Activated naive CD8-positive, alpha-beta T cell treated with anti-CD3 and anti-CD28 coated beads for 36 hours (primary cell): Measurements from ENCODE around the gene CUX1. TPM values are rescaled to one million over a fixed set of nuclear protein-coding genes. Genes with fewer than 3 reads are reported as not detected.

Experiments
- DNase-seq: peaks from one replicate; pipeline ENCODE4 v3.0.0; 2021
- H3K27ac Mint-ChIP-seq: one replicate; pipeline ENCODE4 v1.8.0; 2022; ENCODE audit warnings: mild to moderate bottlenecking, moderate library complexity, mixed read lengths
- H3K27me3 Mint-ChIP-seq: one replicate; pipeline ENCODE4 v1.8.0; 2022; ENCODE audit warnings: mild to moderate bottlenecking, mixed read lengths
- H3K36me3 Mint-ChIP-seq: one replicate; pipeline ENCODE4 v1.8.0; 2021; ENCODE audit warnings: mild to moderate bottlenecking, mixed read lengths
- H3K4me1 Mint-ChIP-seq: one replicate; pipeline ENCODE4 v1.8.0; 2021; ENCODE audit warnings: mixed read lengths
- H3K4me3 Mint-ChIP-seq: one replicate; pipeline ENCODE4 v1.8.0; 2022; ENCODE audit warnings: mild to moderate bottlenecking, moderate library complexity, mixed read lengths
- H3K9me3 Mint-ChIP-seq: one replicate; pipeline ENCODE4 v1.8.0; 2022; ENCODE audit warnings: mixed read lengths
- total RNA-seq, 2 experiments: library from RNA; stranded (reverse); gene quantifications; one replicate each; pipeline ENCODE4 v1.2.3, GENCODE V29; 2021

CUX1 gene
- total RNA-seq, 2 experiments from 2014 or later, result 14.2 to 14.5 TPM

DNA sequence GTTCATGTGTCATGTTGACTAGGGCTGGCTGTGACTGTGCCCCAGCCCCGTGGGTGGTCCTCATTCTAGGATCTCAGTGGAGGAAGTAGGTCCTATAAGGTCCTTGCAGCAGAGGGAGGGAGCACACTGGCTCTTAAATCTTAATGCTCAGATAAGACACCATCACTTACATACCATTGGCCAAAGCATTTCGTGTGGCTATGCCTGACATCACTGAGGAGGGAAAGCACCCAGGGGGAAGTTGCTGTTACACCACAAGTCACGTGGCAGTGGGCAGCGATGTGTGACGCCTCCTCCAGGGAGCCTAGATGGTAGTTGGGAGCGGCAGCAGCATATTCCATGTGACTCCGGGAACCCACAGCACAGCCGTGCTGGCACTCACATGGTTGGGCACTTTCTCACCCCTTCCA, 244.6 kb downstream of the CUX1 start:
- no peak for DNase-seq
- Mint-ChIP-seq H3K4me1 (no peaks in the 10 kb centered on the region), H3K36me3 (peaks cover 1% of the 10 kb centered on the region), H3K9me3 (no peaks in the 10 kb centered on the region), H3K4me3 (no peak overlapping the region), H3K27ac (no peak overlapping the region), H3K27me3 (no peaks in the 10 kb centered on the region)

DNA sequence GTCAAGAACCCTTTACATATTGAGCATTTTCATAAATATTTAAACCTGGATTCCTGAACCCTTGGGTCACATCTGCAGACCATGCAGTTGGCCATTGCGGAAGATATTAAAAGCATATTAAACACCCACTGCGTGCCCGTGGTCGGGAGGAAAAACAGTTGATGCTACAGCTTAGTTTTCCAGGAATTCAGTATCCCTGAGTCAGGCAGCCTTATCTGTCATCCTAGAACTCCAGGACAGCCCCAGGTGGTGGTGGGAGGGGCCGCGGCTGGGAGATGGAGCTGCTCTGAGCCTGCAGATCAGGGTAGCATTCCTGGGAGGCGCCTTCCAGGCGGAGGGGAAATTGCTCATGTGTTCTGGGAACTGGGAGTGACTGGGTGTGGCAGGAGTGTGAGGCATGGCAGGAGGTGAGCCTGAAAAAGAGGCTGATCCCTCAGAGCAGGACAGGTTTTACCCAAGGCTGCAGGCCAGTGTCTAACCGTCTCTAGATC, 246.3 kb downstream of the CUX1 start:
- Mint-ChIP-seq H3K9me3 (no peaks in the 10 kb centered on the region), H3K4me1 (no peaks in the 10 kb centered on the region), H3K4me3 (no peak overlapping the region), H3K36me3 (peaks cover 4% of the 10 kb centered on the region), H3K27me3 (no peaks in the 10 kb centered on the region), H3K27ac (no peak overlapping the region)
- no peak for DNase-seq

DNA sequence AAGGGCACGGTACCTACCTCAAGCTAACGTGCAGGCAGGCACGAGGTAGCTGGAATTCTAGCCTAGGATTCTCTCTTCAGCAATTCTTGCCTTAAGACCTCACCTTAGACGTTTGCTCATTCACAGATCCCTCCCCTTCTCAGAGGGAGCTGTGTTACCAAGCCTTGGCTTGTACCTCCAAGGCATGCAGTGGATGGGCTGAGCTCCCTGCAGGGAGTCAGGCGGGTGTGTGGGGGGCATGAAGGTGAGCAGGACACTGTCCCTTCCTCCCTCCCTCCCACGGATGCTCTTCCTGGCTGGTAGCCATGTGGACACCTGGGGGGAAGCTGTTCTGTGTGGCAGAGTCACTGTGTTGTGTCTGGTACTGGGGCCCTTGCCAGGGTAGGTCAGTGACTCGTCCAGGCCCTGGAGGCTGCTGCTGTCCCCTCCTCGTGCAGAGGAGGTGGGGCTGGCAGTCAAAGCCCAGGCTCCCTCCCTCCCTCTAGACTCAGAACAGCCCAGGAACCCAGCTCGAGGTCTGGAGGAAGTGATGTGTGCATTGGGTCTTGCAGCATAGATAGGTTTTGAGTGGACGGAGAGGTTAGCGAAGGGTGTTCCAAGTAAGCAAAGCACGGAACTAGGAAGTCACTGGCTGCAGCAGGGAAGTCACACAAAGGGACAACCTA, 247.1 kb downstream of the CUX1 start:
- Mint-ChIP-seq H3K4me3 (no peak overlapping the region), H3K27ac (no peak overlapping the region)

GRCh38 chr7:102065226-102065625, 247.8 kb downstream of the CUX1 start:
- Mint-ChIP-seq H3K9me3 (peaks cover 1% of the 10 kb centered on the region), H3K27ac (no peak overlapping the region), H3K4me1 (no peaks in the 10 kb centered on the region), H3K36me3 (peaks cover 15% of the 10 kb centered on the region), H3K4me3 (no peak overlapping the region), H3K27me3 (no peaks in the 10 kb centered on the region)
- no peak for DNase-seq

More for the DNA sequence above, 247.1 kb downstream of the CUX1 start:
- Mint-ChIP-seq H3K36me3 (peaks cover 11% of the 10 kb centered on the region), H3K9me3 (no peaks in the 10 kb centered on the region), H3K4me1 (no peaks in the 10 kb centered on the region), H3K27me3 (no peaks in the 10 kb centered on the region)
- no peak for DNase-seq

DNA sequence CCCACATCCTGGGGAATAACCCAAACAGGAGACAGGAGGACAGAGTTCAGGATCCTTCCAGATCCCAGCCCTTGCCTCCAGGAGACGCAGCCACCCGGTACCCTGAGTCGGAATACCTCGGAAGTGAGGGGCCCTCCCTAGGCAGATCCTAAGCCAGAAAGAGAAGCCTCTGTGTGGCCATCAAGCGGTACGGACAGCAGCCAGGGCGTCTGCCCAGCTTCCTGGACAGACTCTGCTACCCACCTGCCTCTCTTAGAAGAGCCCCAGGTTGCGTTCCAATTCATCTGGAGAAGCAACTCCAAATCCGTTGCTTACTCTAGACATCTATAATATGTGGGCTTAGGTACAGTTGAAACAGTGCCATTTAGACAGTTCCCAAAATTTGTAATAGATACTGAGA, 249.1 kb downstream of the CUX1 start:
- peaks cover 25% of the 10 kb centered on the region for H3K36me3 Mint-ChIP-seq
- H3K27me3 Mint-ChIP-seq, result no peaks in the 10 kb centered on the region
- H3K27ac Mint-ChIP-seq, result no peak overlapping the region
- peaks cover 6% of the 10 kb centered on the region for H3K9me3 Mint-ChIP-seq
- DNase-seq, result no peak
- H3K4me3 Mint-ChIP-seq, result no peak overlapping the region
- no peaks in the 10 kb centered on the region for H3K4me1 Mint-ChIP-seq

DNA sequence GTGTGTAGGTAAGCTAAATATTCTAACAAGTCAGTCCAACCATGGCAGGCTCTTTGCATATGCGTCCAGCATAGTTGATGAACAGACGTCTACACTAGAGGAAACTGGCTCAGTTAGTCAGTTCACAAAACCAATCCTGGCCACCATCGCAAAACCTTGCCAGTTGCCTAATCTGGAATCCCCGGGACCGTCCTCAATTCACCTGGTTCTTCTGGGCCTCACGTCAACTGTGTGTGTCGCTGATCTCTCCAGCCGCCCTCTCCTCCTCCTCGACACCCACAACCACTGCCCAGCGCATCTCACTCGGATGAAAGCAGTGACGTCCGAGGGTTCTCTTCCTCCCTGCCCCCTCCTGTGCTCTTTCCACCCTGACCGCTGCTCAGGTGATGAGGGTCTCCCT, 251.4 kb downstream of the CUX1 start:
- peaks cover 4% of the 10 kb centered on the region for H3K4me1 Mint-ChIP-seq
- peaks cover 39% of the 10 kb centered on the region for H3K36me3 Mint-ChIP-seq
- H3K27me3 Mint-ChIP-seq, result no peaks in the 10 kb centered on the region
- no peak for DNase-seq
- H3K4me3 Mint-ChIP-seq, result no peak overlapping the region
- no peak overlapping the region for H3K27ac Mint-ChIP-seq
- H3K9me3 Mint-ChIP-seq, result peaks cover 9% of the 10 kb centered on the region

GRCh38 chr7:102069931-102070629, 252.7 kb downstream of the CUX1 start:
- H3K9me3 Mint-ChIP-seq, result peaks cover 9% of the 10 kb centered on the region
- DNase-seq, result no peak
- no peak overlapping the region for H3K4me3 Mint-ChIP-seq
- H3K27me3 Mint-ChIP-seq, result no peaks in the 10 kb centered on the region
- no peak overlapping the region for H3K27ac Mint-ChIP-seq
- peaks cover 39% of the 10 kb centered on the region for H3K36me3 Mint-ChIP-seq
- peaks cover 4% of the 10 kb centered on the region for H3K4me1 Mint-ChIP-seq

DNA sequence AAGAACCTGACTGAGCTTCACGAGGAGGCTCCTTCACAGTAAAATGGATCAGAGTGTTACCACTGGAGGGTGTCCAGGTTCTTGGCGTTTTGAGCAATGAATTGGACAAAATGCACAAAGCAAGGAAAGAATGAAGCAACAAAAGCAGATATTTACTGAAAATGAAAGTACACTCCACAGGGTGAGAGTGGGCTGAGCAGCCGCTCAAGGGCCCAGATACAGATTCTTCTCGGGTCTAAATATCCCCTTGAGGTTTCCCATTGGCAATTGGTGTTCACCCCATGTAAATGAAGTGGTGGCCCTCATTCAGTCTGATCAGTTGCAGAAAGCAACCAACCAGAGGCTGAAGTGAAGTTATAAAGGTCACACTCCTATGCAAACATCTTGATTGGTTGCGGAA, 254.6 kb downstream of the CUX1 start:
- Mint-ChIP-seq H3K27me3 (no peaks in the 10 kb centered on the region), H3K4me3 (no peak overlapping the region), H3K4me1 (peaks cover 4% of the 10 kb centered on the region), H3K9me3 (peaks cover 9% of the 10 kb centered on the region), H3K27ac (peak overlapping the region; percentile 2), H3K36me3 (peaks cover 39% of the 10 kb centered on the region)
- DNase-seq, result no peak

DNA sequence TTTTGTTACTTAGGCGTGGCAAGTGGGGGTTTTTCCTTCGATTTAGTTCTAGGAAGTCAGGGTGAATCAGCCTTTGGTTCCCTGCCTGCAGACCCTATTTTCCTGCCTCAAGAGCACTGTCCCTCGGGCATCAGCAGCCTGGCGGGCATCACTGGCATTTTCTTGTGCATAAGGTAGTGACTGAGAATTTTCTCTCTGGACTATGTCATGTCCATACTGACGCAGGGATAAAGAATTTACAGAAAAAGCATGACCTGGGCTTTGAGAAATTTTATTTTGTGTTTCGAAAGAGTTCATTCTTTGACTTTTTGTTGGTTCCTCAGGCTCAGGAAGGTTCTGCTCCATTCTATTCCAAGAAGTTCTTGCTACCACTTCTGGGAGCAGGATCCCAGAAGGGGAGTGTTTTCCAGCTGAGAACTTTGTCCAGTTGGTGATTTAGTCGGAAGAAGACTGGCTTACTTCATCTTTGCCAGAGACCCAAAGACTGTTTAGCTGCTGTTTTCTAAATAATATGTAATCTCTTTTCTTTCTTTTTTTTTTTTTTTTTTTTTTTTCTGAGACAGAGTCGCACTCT, 255.3 kb downstream of the CUX1 start:
- Mint-ChIP-seq H3K36me3 (peaks cover 39% of the 10 kb centered on the region), H3K9me3 (peaks cover 9% of the 10 kb centered on the region), H3K27me3 (no peaks in the 10 kb centered on the region), H3K4me1 (peaks cover 4% of the 10 kb centered on the region), H3K4me3 (no peak overlapping the region), H3K27ac (no peak overlapping the region)
- DNase-seq, result no peak

- no peak for DNase-seq
- H3K27me3 Mint-ChIP-seq, result no peaks in the 10 kb centered on the region
- no peak overlapping the region for H3K27ac Mint-ChIP-seq
- H3K4me1 Mint-ChIP-seq, result peaks cover 4% of the 10 kb centered on the region
- peaks cover 9% of the 10 kb centered on the region for H3K9me3 Mint-ChIP-seq
- H3K4me3 Mint-ChIP-seq, result no peak overlapping the region
- H3K36me3 Mint-ChIP-seq, result peaks cover 30% of the 10 kb centered on the region
Measured at GRCh38 chr7:102073931-102074880, 256.8 kb downstream of the CUX1 start.

DNA sequence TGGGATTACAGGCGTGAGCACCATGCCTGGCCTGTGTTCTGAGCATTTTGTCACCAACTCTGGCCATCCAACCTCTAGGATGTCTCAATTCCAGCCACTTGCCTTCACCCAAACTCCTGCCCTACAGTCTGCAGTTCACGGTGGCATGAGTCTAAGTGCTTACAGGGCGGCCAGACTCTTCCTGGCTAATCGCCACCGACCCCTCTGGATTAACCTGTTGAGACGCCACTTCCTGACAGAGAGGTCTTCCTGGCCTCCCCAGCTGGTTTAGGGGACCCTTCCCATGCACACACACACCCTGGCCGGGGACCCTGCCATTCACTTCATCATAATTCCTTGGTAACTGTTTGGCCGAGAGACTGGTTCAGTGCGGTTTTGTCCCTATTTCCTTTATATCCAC, 257.7 kb downstream of the CUX1 start:
- Mint-ChIP-seq H3K27me3 (no peaks in the 10 kb centered on the region), H3K27ac (no peak overlapping the region), H3K36me3 (peaks cover 31% of the 10 kb centered on the region), H3K9me3 (peaks cover 9% of the 10 kb centered on the region), H3K4me3 (no peak overlapping the region), H3K4me1 (peaks cover 4% of the 10 kb centered on the region)
- no peak for DNase-seq

- Mint-ChIP-seq H3K4me3 (no peak overlapping the region), H3K9me3 (peaks cover 5% of the 10 kb centered on the region), H3K36me3 (peaks cover 30% of the 10 kb centered on the region), H3K27ac (no peak overlapping the region), H3K4me1 (peaks cover 4% of the 10 kb centered on the region), H3K27me3 (no peaks in the 10 kb centered on the region)
- no peak for DNase-seq
Measured at GRCh38 chr7:102075553-102076135, 258.2 kb downstream of the CUX1 start.

DNA sequence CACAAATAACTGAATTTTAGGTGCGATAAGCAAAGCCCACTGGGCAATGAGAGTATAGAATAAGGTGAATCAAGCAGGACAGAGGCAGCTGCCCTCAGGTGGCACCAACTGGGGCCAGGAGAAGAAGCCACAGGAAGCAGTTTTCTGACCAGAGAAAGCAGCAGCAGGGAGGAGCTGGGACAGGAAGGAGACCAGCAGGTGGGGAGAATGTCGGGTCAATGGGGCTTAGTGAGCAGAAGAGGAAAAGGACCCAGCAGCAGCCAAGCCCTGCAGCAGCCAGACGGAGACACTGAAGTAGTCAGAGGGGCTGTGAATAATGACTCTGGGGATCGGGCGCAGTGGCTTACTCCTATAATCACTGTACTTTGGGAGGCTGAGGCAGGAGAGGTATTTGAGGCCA, 259.7 kb downstream of the CUX1 start:
- no peak overlapping the region for H3K4me3 Mint-ChIP-seq
- H3K27me3 Mint-ChIP-seq, result no peaks in the 10 kb centered on the region
- no peak for DNase-seq
- peaks cover 33% of the 10 kb centered on the region for H3K36me3 Mint-ChIP-seq
- H3K27ac Mint-ChIP-seq, result no peak overlapping the region
- no peaks in the 10 kb centered on the region for H3K4me1 Mint-ChIP-seq
- peaks cover 2% of the 10 kb centered on the region for H3K9me3 Mint-ChIP-seq

DNA sequence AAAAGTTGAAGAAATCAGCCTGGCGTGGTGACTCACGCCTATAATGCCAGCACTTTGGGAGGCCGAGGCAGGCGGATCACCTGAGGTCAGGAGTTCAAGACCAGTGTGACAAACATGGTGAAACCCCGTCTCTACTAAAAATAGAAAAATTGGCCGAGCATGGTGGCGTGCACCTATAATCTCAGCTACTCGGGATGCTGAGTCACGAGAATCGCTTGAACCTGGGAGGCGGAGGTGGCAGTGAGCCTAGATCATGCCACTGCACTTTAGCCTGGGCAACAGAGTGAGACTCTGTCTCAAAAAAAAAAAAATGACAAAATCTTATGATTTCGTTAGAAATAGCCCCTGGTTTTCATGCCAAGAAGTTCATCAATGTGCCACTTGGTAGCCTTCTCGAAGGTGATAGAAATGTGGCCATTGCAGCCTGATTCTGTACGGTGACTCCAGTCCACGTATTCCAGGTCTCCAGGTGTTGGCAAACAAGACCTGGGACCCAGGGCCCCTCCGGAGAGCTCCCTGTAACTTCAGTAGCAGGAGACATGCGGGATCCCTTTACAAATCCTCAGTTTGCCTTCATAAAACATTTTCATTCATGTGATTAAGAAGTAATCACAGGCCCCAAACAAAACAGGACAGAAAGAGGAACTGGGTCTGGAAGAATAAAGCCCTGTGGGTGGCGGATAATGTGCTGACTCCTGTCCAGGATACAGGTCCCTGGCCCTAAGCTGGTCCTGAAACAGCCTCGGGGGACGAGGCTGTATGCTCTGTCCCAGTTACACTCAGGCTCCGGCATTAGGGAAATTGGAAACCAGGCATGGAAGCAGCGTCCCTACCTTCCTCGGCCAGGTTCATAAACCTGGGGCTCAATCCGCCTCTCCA, 262.0 kb downstream of the CUX1 start:
- peaks cover 8% of the 10 kb centered on the region for H3K9me3 Mint-ChIP-seq
- no peak overlapping the region for H3K4me3 Mint-ChIP-seq
- no peak overlapping the region for H3K27ac Mint-ChIP-seq
- no peaks in the 10 kb centered on the region for H3K27me3 Mint-ChIP-seq
- DNase-seq, result no peak
- H3K36me3 Mint-ChIP-seq, result peaks cover 38% of the 10 kb centered on the region
- no peaks in the 10 kb centered on the region for H3K4me1 Mint-ChIP-seq
